HCEC 1CT (cell line): ENCODE results near the gene MAP2K7.
"Not testable (repeated sequence)": the region's sequence is repeated elsewhere in the genome, so short reads cannot be mapped to it uniquely, and the experiment has no call there.

Experiments used
- DNase-seq: peaks from one replicate; pipeline ENCODE4 v3.0.0-alpha.2; 2017

MAP2K7 gene

GRCh38 chr19:7920519-7921301 lies 17.0 kb downstream of the MAP2K7 start:
- peak; percentile 94 for DNase-seq

- no peak for DNase-seq
Observed at GRCh38 chr19:7921302-7921966, 17.8 kb downstream of the MAP2K7 start.

- DNase-seq, result no peak
Observed at GRCh38 chr19:7921967-7922835, 18.5 kb downstream of the MAP2K7 start.

GRCh38 chr19:7922836-7923195 lies 19.1 kb downstream of the MAP2K7 start:
- no peak for DNase-seq

GRCh38 chr19:7923295-7924191 lies 19.9 kb downstream of the MAP2K7 start:
- no peak for DNase-seq

- DNase-seq, result no peak
Observed at GRCh38 chr19:7924241-7924640, 20.6 kb downstream of the MAP2K7 start.

GRCh38 chr19:7924651-7925170 lies 21.0 kb downstream of the MAP2K7 start:
- DNase-seq, result no peak

GRCh38 chr19:7925171-7925851 lies 21.6 kb downstream of the MAP2K7 start:
- DNase-seq, result peak; percentile 49

- DNase-seq, result peak; percentile 33
Observed at GRCh38 chr19:7926021-7926726, 22.5 kb downstream of the MAP2K7 start, which contains the start of gene CTXN1. Gene CTXN1, minus strand, starts transcription at chr19:7926135. Its CDS starts 597 bp downstream, at chr19:7925538.

- DNase-seq, result no peak
Observed at GRCh38 chr19:7926727-7927604, 23.3 kb downstream of the MAP2K7 start.

GRCh38 chr19:7927605-7928333 lies 24.1 kb downstream of the MAP2K7 start:
- DNase-seq, result no peak

GRCh38 chr19:7928334-7928706 lies 24.6 kb downstream of the MAP2K7 start:
- no peak for DNase-seq

GRCh38 chr19:7928741-7929701 lies 25.3 kb downstream of the MAP2K7 start:
- DNase-seq, result peak; percentile 70

- DNase-seq, result not testable (repeated sequence)
Observed at GRCh38 chr19:7930030-7930429, 26.4 kb downstream of the MAP2K7 start.

- DNase-seq, result no peak
Observed at GRCh38 chr19:7930765-7931164, 27.1 kb downstream of the MAP2K7 start.

- no peak for DNase-seq
Observed at GRCh38 chr19:7931221-7932061, 27.8 kb downstream of the MAP2K7 start.
